NCI-H526 (cell line): ENCODE results near the gene ZDHHC4.

Experiments
- DNase-seq, 2 experiments: peaks; one replicate each; lab custom pipeline; 2025; lab: John Stamatoyannopoulos, UW

Gene ZDHHC4

GRCh38 chr7:6636741-6637543 lies 59.7 kb downstream of the ZDHHC4 start, which contains the start of gene ZNF316:
ZNF316 (plus strand) TSS chr7:6637318; CDS start chr7:6642410, 5,092 bp downstream.
- peak in 1 of 2 experiments; percentile 70 for DNase-seq

DNA sequence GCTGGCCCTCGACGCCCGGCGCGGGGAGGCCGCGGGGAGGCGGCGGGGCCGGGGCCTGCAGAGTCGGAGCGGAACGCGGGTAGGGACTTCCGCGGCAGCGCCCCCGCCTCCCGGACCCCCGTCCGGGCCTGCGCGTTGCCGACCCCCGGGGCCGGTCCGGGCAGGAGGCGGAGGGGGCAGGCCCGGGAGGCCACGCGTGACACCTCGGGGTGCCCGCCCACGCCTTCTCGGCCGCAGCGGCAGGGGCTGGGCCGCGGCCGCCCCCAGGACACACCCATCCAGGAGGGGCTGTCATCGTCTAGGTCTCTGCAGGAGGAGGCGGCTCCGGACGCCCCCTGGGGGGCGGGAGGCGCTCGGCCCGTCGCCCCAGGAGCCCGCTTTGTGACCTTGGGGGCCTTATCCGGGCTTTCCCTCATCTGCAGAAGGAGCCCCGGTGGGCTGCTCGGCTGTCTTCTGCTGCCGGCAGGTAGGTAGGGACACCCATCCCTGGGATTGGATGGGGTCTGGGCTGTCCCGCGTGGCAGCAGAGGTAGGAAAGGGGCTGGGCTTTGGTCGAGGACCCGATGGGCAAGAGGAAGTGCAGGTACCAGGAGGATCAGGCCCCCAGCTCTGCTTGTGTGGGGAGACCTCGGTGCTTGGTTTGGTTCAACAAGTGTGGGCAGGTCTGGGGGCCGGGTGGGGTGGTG lies 60.4 kb downstream of the ZDHHC4 start:
- DNase-seq: peak in 1 of 2 experiments; percentile 46
